ENCODE measurements around the gene IKZF1.

Gene IKZF1

DNA sequence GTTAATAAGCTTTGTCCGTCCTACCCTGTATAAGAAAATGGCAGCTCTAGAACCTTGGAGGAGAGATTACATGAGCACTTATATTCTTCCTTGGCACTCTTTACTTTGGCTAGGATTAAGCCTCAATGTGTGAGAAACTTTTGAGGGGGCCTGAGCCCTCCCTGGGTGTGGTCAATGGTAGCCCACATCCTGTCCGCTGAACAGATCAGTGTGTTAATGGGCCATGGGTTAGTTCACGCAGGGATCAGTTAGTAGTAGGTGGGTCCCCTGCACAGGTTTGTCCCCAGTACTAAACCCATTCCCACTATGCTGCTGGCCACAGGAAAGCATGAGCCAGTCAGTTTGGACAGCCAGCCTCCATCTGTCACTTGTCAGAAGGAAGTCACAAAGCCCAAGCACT is 20.2 kb upstream of the IKZF1 start:
- no peak for DNase-seq

DNA sequence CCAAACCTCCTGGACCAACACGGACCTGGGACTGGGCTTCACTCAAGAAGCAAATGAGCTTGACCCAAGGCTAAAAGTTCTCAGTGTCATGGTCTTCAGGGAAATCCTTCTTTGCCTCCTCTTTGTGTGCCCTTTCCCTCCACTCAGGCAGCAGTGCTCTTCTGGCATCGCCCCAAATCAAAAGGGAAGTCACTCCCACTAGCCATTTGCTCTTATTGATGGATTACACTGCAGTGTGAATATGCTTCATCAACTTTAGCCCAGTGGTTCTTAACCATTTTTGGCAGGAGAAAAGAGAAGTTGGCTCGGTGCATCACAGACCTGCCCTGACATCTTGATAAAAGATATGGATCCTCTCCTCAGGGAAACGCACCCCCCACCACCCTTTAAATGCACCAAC is 19.2 kb upstream of the IKZF1 start:
- DNase-seq, result no peak

DNA sequence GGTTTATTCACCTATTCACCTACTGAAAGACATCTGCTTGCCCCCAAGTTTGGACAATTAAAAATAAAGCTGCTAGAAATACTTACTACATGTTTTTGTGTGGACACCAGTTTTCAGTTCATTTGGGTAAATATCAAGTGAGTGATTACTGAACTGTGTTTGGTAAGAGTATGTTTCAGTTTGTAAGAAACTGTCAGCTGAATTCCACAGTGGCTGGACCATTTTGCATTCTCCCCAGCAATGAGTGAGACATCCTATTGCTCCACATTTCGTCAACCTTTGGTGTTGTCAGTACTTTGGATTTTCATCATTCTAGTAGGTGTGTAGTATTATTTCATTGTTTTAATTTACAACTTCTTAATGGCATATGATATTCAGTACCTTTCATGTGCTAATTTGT is 17.4 kb upstream of the IKZF1 start:
- no peak for DNase-seq

DNA sequence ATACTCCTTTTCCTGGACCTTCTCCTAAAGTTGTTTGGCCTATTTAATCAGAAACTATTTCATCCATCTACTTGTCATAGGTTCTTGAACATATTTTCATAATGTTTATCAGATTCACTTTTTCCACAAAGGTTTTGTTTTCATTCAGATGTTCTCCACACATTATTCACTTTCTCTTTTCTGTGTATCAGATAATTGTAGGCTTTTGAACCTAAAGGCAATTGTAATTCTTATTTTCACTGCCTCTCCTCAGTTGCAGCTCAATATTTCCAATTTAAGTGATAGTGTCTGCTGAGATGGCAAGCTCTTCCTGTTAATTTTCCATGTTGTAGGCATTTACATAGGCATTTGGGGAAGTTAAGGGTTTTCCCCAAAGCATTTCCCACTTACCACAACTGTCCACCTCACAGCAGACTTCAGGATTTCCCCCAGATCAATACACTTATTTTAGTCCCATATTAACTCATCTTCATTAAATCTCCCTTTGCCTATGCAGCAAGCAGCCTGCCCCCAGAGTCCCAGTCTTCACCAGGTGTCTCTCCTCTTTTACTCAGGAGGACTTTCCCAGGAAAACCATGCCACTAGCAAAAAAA is 12.3 kb upstream of the IKZF1 start:
- no peak for DNase-seq

DNA sequence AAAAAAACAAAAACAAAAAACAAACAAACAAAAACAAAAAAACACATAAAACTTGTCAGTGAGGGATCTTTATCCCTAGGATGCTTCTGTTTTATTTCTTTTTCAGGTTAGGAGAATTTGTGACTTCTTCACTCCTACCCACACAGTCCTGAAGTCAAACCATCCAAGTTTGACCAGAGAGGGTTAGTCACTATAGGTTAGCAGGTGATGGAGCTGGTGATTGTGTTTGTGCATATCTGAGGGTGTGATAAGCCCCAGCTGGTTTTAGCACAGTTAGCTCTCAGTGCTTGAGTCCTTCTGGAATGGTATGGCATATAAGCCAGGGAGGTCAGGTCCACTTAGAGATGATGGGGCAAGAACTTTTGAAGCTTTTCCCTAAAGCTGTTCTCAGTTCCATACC is 11.8 kb upstream of the IKZF1 start:
- DNase-seq, result no peak

DNA sequence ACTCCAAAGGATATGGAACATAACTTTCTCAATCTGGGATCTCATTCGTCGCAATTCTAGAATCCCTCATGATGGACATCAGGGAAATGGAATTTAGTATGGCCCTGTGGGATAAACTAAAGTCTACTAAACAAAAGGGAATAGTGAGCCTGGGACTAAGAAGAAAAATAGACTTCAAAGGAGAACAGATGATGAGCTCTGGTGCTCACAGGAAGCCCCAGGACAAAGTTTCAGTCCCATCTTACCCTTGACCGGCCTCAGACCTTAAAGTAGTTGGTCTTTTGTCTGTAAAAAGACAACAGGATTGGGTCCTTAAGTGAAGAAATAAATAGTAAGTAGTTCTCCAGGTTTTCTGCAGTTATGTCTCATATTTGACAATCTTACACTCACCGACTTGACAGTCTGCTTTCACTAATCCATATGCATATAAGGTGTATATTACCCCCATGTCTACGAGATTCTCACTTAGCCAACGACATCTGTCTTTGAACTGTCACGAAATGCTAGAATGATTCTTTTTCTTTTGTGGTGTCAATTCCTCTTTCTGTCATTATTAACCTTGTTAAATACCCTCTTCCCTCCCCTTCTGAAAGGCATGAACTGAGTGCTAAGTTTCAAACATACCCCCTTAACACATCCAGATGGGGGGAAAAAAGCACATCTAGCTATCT is 10.9 kb upstream of the IKZF1 start:
- DNase-seq, result no peak

DNA sequence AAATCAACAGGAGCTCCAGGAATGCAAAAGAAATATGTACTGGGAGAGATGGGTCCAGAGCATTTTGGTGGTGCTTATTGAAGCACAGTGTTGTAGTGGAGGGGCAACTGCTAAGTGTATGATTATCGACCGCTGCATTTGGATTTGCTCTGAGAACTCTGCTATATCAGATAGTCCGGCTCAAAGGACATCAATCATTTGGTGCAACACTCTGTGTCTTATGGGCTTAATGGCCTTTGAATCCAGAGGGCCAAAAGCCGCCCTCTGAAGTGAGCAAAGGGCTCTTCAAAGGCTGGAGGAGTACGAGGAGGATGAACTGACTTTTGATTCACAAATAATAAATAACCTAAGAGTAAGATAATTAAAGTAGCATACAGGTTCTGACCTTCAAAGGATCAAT is 9.4 kb upstream of the IKZF1 start:
- DNase-seq, result no peak

DNA sequence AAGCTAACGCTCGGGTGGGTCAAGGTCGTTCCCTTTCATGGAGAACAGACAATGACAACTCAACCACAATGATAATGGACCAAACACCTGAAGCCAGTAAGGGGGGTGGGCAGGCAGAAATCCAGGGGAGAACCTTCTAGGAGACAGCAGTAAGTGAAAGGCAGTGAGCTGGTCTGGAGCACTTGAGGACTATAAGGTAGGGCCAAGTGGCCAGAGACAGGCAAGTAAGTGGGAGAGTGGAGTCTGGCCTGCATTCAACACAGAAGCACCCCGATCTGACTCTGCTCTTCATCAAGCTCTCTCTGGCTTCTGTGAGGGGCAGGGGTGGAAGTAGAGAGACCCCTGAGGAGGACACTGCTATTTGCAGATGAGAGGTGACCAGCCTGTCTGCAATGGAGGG is 7.7 kb upstream of the IKZF1 start:
- no peak for DNase-seq

DNA sequence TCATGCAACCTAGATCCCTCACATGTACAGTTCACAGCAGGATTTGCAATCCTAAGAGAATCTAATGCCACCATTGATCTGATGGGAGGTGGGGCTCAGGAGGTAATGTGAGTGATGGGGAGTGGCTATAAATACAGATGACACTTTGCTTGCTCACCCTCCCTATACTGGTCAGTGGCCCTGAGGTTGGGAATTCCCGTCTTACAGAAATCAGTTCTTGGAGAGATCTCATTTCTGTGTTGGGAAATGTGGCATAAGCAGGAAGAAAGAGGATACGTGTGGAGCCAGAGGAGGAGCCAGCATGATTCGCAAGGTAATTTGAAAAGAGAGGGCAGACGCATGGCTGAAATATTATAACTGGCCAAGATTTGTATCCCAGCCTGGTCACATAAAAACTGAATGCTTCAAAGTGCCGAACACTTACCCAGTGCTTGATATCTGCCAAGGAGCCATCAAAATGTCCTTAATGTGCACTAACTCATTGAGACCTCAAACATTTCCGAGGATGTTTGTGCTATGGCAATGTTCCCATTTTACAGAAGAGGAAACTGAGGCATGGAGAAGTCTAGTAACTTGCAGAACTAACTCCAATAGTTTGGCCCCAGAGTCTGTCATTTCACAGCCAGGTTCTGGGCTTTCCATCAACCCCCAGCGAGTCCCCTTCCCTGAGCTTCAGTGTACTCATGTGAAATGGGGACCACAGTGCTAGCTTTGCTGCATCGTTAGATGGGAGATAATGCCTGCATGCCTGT is 5.5 kb upstream of the IKZF1 start:
- no peak for DNase-seq

DNA sequence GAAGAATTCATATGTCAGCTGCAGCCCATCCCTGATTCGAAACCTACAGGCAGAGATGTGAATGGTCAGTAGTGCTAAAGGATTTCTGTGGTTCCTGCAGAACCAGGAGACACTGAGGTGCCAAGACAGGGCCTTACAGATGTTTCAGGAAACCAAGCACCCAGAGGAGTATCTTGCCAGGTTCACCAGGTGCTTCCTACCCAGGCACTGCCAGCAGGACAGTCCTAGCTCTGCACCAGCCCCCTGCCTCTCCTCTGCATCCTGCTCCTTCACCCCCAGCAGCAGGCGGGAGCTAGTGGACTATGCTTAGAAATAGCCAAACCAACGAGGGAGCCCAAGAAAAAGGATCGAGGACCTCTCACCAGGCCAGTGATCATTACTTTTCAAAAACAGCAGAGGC is 4.2 kb upstream of the IKZF1 start:
- DNase-seq, result no peak

DNA sequence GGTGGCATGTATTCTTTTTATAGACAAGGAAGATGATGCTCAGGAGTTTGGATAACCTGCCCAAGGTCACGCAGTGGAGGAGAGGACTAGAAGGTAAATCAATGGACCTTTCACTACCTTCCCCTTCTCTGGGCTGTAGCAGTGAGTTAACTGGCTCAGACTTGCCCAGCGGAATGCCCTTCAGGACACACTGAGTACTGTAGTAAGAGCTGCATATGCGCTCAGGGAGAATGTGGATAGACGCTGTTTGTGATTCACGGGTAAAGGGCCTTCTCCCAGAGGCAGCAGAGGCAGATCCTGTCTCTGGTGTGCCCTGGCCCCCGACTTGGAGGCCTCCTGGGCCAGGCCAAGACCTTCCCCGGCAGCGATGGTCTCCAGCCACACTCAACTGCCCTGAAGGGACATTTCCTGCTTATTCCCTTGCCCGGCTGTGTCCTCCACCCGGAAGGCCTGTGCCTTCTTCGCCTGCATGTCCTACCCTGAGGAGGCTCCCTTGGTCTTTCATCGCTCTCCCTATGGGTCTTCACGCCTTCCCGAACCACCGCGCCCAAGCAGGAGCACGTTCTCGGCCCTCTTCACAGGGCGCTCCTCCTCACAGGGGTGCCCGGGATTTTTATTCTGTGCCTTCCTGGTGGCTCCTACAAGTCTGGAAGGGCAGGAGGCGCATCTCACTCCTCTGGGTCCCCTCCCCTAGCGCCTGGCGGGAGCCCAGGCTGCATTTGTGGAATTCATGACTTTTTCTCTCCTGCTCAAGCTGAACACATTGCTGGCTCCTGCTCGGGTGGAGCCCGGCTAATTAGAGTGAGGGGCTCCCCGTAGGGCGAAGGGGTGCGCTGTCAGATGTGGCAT is 1.8 kb upstream of the IKZF1 start:
- no peak for DNase-seq

DNA sequence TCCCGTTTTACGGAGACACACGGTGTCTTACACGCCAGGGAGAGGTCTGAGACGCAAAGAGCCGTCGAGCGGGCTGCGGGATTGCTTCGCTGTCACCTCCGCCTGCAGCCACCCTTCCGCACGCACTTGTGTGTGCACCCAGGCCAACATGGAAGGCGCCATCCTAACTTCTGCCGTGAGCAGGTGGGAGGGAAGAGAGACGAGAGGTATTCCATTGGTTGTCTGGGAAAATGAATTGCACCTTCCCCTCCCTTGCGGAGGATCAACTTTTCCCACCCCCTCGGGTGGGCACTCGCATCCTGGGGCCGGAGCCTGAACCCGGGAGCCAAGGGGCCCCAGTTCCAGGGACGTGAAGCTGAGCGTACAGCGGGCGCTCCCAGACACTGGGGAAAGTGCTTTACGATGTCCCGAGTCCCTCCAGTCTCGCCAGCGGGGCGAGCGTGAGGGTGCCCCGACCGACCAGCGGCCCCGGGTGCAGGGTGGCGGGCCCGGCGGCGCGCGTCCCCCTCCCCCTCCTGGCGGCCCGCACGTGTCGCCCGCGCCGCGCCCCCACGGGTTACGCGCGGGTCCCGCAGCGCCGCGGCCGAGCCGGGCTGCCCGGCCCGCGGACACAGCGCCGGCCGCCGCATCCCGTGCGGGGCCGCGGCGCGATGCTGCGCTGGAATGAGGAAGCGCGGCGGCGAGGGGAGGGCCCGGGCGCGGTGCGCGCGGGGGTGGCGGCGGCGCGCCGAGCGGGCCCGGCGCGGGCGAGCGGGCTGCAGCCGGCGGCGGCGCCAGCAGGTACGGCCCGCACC is 984 bp upstream of the IKZF1 start:
- no peak for DNase-seq

DNA sequence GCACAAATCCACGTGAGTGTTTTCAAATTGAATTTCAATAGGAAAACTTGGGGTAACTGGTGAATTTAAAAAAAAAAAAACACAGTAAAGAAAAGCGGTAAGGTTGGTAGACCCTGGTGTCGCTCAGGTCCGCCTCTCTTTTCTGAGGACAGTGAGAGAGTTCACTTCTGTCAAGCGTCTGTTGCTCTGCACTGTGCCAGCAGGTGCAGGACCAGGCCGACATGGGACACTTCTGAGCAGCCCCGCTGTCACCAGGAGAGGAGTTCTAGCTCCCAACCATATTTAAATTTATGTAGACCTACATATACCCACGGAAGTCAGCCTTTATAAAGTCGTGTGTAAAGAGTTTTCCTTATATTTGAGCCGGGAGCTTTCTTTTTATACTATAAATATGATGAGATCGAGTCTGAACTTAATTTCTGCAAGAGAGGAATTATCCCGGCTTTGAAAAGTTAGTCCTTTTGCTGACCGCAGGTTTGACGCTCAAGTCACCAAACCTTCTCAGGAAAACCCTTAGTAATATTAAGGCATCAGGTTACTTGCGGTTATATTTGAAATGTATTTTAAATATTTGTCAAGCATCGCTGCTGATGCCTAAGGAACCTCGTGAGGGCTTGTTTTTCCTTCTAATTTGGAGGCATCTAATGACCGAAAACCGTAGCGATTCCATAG is 531 bp downstream of the IKZF1 start:
- DNase-seq, result no peak

DNA sequence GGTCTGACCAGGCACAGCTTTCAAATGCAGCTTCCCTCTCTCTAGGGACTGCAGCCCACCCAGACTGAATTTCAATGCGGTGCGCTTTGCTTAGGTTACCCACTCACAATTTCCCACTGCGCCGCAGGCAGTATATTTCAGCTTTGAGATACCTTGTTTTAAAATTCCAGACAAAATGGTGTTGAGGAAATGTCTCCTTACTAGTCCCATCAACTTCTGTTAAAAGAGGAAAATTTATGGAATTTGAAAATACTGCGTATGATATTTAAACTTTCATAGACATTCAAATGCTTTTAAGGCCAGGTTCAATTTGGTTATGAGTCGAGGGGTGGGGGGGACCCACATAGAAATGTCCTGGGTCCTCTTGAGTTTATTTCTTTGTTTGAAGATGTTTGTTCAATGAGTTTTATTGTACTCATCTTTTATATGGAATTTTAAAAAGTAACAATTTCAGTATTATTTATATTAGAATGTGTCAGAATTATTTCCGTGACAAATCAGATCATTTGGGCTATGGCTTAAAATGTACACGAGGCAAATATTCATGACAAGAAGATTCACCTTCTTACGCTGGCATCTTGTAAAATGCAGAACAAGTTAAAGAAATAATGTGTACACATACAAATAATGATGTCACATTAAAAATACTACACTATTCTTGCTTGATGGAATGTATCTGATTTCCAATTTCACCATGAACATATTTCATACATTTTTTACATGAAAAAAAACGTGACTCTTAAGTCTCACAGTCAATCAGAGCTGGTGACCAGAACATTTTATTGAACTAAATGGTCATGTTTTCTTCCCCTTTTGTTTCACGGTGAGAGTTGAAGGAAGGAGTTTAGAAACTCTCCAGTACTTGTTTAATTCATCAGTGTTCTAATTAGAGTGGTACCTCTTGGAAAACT is 1.3 kb downstream of the IKZF1 start:
- DNase-seq, result no peak

DNA sequence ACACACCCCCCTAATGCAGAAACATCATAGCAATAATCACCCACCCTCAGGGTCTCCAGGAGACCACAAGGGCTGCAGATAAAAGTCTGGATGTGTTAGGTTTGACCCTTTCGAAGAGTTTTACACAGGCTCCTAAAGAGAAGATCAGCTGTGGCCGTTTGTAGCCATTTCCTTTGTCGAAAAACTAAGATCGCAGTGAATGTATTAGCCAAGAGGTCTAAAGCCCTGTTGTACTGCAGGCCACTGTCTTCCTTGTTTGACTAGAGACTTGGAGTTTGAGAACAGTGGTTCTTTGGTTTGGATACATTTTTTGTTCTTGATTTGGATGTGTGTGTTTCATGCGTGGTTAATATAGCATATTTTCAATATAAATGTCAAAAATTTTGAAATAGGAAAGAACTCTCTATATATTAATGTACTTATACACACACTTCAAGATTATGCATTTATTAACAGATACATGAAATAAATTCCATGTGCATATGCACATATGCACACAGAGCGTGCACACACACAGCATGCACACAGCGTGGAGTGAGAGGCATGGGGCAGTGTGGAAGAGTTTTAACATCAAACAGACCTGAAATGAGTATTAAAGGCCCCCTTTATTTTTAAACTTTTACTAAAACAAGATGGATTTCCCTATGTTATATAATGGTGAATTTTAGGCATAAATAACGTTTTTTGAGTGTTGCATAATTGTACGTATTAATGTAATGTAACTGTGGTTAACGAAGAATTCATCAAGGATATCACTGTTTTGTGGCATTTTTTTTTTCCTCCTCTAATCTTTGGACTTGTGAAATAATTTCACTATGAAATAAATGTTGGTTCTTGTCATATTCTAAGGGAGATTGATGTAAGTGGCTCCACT is 2.2 kb downstream of the IKZF1 start:
- DNase-seq, result no peak

DNA sequence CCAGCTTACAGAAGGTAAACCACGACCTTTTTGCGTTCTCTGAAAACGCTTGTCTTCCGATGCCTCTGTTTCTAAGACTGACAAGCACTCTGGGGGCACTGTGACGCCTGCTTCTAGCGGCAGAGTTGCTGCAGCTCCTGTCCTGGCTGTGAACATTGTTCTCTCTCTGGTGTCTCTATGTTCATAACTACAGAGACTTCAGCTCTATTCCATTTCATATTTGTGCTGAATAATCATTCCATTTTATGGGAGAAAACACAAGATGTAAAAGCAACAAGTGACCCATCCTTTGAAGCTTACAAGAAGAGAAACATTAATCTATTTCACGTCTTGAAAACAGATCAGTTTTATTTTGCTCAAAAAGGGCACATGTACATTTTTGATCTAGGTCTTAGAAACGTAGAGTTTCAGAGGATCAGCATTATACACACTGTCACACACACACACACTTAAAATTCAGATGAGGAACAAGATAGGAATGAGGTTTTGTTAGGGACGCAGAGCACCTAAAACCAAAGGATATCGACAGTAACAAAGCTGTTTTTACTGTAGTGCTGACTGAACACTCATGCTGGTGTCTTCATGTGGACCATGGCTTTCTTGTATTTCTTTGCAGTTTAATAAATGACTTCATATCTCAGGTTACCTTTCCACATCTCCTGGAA is 3.0 kb downstream of the IKZF1 start:
- no peak for DNase-seq

DNA sequence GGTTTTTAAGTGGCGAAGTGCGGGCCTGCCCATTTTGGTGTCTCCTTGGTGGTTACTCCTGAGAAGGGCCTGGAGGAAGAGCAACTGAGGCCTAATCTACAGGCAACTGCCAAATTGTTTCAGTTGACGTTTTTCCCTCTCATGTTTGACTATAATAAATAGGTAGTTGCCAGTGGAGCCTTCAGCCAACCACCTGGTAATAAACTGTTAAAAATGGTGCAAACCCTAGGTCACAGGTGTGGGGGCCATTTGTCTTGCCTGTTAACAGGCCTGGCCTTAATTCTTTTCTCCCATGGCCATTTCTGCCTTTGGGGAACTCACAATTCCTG is 3.7 kb downstream of the IKZF1 start:
- DNase-seq, result no peak

DNA sequence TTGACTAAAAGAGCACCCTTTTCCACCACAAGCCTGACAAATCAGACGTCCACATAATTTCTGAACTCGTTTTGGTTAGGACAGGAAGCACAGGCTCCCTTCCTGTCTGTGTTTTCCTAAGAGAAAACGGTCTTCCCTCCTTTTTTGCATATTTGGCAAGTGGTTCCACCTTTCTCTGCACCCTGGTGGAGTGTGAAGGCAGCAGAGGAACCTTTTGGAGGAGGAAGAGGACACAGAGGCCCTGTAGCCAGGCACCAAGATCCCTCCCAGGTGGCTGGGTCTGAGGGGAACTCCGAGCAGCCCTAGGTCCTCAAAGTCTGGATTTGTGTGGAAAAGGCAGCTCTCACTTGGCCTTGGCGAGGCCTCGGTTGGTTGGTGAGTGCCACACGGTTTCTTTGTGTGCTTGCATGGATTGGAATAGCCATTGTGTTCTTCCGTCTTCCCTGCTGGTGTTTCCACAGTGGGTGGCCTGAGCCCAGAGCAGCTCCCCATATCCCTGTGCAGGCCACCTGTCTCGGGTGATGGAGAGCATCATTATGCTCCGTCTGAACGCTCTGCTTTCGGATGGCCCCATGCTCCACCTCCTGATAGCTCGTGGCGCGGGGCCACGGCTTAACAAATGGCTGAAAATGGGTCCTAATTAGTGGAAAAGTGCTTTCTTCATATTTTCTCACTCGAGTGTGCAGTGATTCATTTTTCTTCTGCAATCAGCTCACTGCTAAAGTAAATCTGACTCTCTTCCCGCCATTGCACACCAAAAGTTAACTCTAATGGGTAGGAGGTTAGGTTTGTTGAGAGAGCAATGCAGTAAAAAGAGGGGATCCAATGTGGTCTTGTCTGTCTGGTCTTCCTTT is 4.2 kb downstream of the IKZF1 start:
- DNase-seq, result no peak

DNA sequence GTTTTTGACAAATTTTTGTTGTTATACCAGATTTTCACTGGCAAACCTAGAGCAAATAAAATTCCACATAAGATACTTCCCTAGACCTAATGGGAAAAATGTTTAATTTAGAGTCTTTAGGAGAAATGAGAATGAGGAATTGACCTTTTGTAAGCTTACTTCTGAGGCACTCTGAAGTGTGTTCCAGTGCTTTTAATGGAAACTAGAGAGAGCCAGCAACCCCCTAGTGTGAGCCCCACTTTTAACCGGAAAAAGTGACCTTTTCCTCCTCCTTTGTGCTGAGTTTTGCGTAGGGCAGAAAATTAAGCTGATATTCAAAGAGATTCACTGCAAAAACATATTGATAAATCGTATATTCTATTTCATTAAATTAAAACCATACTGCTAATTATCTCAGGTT is 5.2 kb downstream of the IKZF1 start:
- no peak for DNase-seq
